ENCODE data around the gene CDKAL1.

DNA sequence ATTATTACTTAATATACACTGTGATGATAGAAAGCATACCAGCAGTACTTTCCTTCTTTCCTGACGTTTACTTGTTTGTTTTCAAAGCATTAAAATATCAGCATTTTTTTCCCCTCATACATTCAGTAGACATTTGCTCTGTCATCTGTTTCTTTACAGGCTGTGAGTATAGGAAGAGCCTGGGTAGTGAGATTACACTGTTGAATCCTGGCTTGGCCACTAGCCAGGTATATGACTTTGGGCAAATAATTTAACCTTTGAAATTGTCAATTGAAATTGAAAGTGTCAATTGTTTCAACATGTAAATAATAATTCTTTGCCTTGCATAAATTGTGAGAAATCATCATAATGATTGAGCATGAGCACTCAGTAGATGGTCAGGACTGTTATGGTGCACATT, 336.2 kb downstream of the CDKAL1 start:
- TF ChIP-seq, protein P1, sequence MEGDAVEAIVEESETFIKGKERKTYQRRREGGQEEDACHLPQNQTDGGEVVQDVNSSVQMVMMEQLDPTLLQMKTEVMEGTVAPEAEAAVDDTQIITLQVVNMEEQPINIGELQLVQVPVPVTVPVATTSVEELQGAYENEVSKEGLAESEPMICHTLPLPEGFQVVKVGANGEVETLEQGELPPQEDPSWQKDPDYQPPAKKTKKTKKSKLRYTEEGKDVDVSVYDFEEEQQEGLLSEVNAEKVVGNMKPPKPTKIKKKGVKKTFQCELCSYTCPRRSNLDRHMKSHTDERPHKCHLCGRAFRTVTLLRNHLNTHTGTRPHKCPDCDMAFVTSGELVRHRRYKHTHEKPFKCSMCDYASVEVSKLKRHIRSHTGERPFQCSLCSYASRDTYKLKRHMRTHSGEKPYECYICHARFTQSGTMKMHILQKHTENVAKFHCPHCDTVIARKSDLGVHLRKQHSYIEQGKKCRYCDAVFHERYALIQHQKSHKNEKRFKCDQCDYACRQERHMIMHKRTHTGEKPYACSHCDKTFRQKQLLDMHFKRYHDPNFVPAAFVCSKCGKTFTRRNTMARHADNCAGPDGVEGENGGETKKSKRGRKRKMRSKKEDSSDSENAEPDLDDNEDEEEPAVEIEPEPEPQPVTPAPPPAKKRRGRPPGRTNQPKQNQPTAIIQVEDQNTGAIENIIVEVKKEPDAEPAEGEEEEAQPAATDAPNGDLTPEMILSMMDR (IDR thresholded peaks at IDR 0.05; ENCODE audit: low read length): no peak
- TF ChIP-seq EZH2 (optimal IDR thresholded peaks at IDR 0.05; ENCODE audit: low read depth, low read length): no peak
